ENCODE measurements around the gene MUC5B.

The MUC5B gene

GRCh38 chr11:1267441-1268100 is 44.7 kb downstream of the MUC5B start:
- no peak for DNase-seq (ENCODE audit: low spot score)

GRCh38 chr11:1269957-1270356 is 47.1 kb downstream of the MUC5B start:
- no peak for DNase-seq (ENCODE audit: low spot score)

- no peak for DNase-seq (ENCODE audit: low spot score)
Measured at GRCh38 chr11:1270476-1270875, 47.6 kb downstream of the MUC5B start.

- DNase-seq (ENCODE audit: low spot score): no peak
Measured at GRCh38 chr11:1271002-1271401, 48.1 kb downstream of the MUC5B start.

GRCh38 chr11:1271406-1271805 is 48.5 kb downstream of the MUC5B start:
- no peak for DNase-seq (ENCODE audit: low spot score)

- DNase-seq (ENCODE audit: low spot score): no peak
Measured at GRCh38 chr11:1271927-1272326, 49.1 kb downstream of the MUC5B start.

- no peak for DNase-seq (ENCODE audit: low spot score)
Measured at GRCh38 chr11:1272531-1272930, 49.7 kb downstream of the MUC5B start.

- DNase-seq (ENCODE audit: low spot score): no peak
Measured at GRCh38 chr11:1274501-1274900, 51.6 kb downstream of the MUC5B start.

GRCh38 chr11:1275021-1275420 is 52.2 kb downstream of the MUC5B start:
- DNase-seq (ENCODE audit: low spot score): no peak

- no peak for DNase-seq (ENCODE audit: low spot score)
Measured at GRCh38 chr11:1276041-1276790, 53.4 kb downstream of the MUC5B start.

- DNase-seq (ENCODE audit: low spot score): no peak
Measured at GRCh38 chr11:1276866-1277615, 54.2 kb downstream of the MUC5B start.

GRCh38 chr11:1277936-1278512 is 55.2 kb downstream of the MUC5B start:
- DNase-seq (ENCODE audit: low spot score): no peak

GRCh38 chr11:1278766-1279673 is 56.2 kb downstream of the MUC5B start:
- no peak for DNase-seq (ENCODE audit: low spot score)

GRCh38 chr11:1279674-1280055 is 56.8 kb downstream of the MUC5B start:
- DNase-seq (ENCODE audit: low spot score): no peak

GRCh38 chr11:1280116-1281035 is 57.5 kb downstream of the MUC5B start:
- DNase-seq (ENCODE audit: low spot score): no peak

- no peak for DNase-seq (ENCODE audit: low spot score)
Measured at GRCh38 chr11:1281326-1281973, 58.6 kb downstream of the MUC5B start.

- DNase-seq (ENCODE audit: low spot score): no peak
Measured at GRCh38 chr11:1281974-1282365, 59.1 kb downstream of the MUC5B start.

- DNase-seq (ENCODE audit: low spot score): no peak
Measured at GRCh38 chr11:1283091-1283511, 60.2 kb downstream of the MUC5B start.

- no peak for DNase-seq (ENCODE audit: low spot score)
Measured at GRCh38 chr11:1283906-1284305, 61.0 kb downstream of the MUC5B start.

- DNase-seq (ENCODE audit: low spot score): no peak
Measured at GRCh38 chr11:1285316-1285744, 62.5 kb downstream of the MUC5B start.
